AG10803 (cell line): ENCODE data around the gene ST6GAL2.

Experiments
- DNase-seq: peaks from one replicate; pipeline ENCODE4 v3.0.0; 2010; ENCODE audit warnings: low read depth
- H3K4me3 ChIP-seq: 2 replicates; pipeline ENCODE4 v1.5.1; 2011; ENCODE audit warnings: mild to moderate bottlenecking, low read length, control low read depth
- CTCF ChIP-seq: conservative IDR thresholded peaks from 2 replicates; pipeline ENCODE4 v1.5.1; 2011; ENCODE audit warnings: mild to moderate bottlenecking, low read length, control low read depth, inconsistent platforms

Gene ST6GAL2

GRCh38 chr2:106805716-106806115 lies 80.3 kb downstream of the ST6GAL2 start:
- H3K4me3 ChIP-seq, result no peak overlapping the region
- DNase-seq, result no peak
- no peak for TF ChIP-seq CTCF

- no peak for DNase-seq
- H3K4me3 ChIP-seq, result no peak overlapping the region
- no peak for TF ChIP-seq CTCF
Observed at GRCh38 chr2:106804161-106804560, 81.8 kb downstream of the ST6GAL2 start.

- TF ChIP-seq CTCF, result no peak
- no peak overlapping the region for H3K4me3 ChIP-seq
- no peak for DNase-seq
Observed at GRCh38 chr2:106800976-106801655, 84.9 kb downstream of the ST6GAL2 start.

- no peak for TF ChIP-seq CTCF
- H3K4me3 ChIP-seq, result no peak overlapping the region
- no peak for DNase-seq
Observed at GRCh38 chr2:106800180-106800579, 85.8 kb downstream of the ST6GAL2 start.

GRCh38 chr2:106798826-106799552 lies 87.0 kb downstream of the ST6GAL2 start:
- no peak for TF ChIP-seq CTCF

GRCh38 chr2:106797494-106797893 lies 88.5 kb downstream of the ST6GAL2 start:
- no peak overlapping the region for H3K4me3 ChIP-seq
- no peak for DNase-seq
- no peak for TF ChIP-seq CTCF

More at GRCh38 chr2:106798826-106799552, 87.0 kb downstream of the ST6GAL2 start:
- H3K4me3 ChIP-seq, result no peak overlapping the region
- DNase-seq, result peak; percentile 12

- no peak for TF ChIP-seq CTCF
- no peak overlapping the region for H3K4me3 ChIP-seq
- no peak for DNase-seq
Observed at GRCh38 chr2:106792671-106793070, 93.3 kb downstream of the ST6GAL2 start.
